SK-N-SH (cell line): ENCODE results near the gene MAGI3. TPM values are rescaled to one million over a fixed set of nuclear protein-coding genes. Genes with fewer than 3 reads are reported as not detected.

Source experiments
- CTCF ChIA-PET: fragments of 300-600, 350-600 bp; formaldehyde crosslinking; extraction: SDS; loops from one replicate; lab custom pipeline; 2021; lab: Yijun Ruan, JAX
- POLR2A ChIA-PET: fragments of 350-600 bp; sonication (Branson Sonifier 250); formaldehyde crosslinking; extraction: SDS; loops from one replicate; lab custom pipeline; 2020; ENCODE audit warnings: antibody characterized with exemption, inconsistent platforms; lab: Yijun Ruan, JAX
- DNase-seq: peaks from one replicate; pipeline ENCODE4 v3.0.0; 2012
- H2AFZ ChIP-seq: fragments of 200-600 bp; sonication (generic); 2 replicates; pipeline ENCODE4 v1.8.1; 2016; ENCODE audit warnings: antibody characterized with exemption, mild to moderate bottlenecking, low read depth
- H3F3A ChIP-seq: fragments of 200-600 bp; sonication (generic); replicated peaks from 2 replicates; pipeline ENCODE3; 2016; ENCODE audit warnings: antibody characterized with exemption, mild to moderate bottlenecking; ENCODE audit not compliant: insufficient read depth
- H3K27ac ChIP-seq, 2 experiments: fragments of 200-500 bp in 1 of 2; fragments of 200-600 bp in 1 of 2; sonication (Bioruptor generic) in 1 of 2; sonication (generic), shearing (Covaris generic) in 1 of 2; 2 replicates each; pipeline versions ENCODE4 v1.5.1 to v1.6.1; 2014 to 2016; ENCODE audit warnings: low read depth in 2 of 2, inconsistent platforms in 1 of 2, low read length in 1 of 2, mild to moderate bottlenecking in 1 of 2, mixed read lengths in 1 of 2
- H3K27me3 ChIP-seq: fragments of 200-600 bp; sonication (generic), shearing (Covaris generic); 2 replicates; pipeline ENCODE4 v1.6.1; 2016; ENCODE audit warnings: mixed run types; ENCODE audit not compliant: insufficient read depth
- H3K36me3 ChIP-seq, 2 experiments: fragments of 200-500 bp in 1 of 2; fragments of 200-600 bp in 1 of 2; sonication (Bioruptor generic) in 1 of 2; sonication (generic) in 1 of 2; replicated peaks in 1 of 2; 2 replicates each; pipeline versions ENCODE3 to v1.5.1; 2014 to 2016; ENCODE audit warnings: low read length in 1 of 2, mild to moderate bottlenecking in 1 of 2; ENCODE audit not compliant: insufficient read depth in 2 of 2, control insufficient read depth in 1 of 2
- H3K4me1 ChIP-seq, 2 experiments: fragments of 200-500 bp in 1 of 2; fragments of 200-600 bp in 1 of 2; sonication (Bioruptor generic) in 1 of 2; sonication (generic), shearing (Covaris generic) in 1 of 2; 2 replicates each; pipeline versions ENCODE4 v1.5.1 to v1.6.1; 2014 to 2016; ENCODE audit warnings: low read depth in 1 of 2, low read length in 1 of 2, mixed run types in 1 of 2; ENCODE audit not compliant: insufficient read depth in 2 of 2, control insufficient read depth in 1 of 2
- H3K4me2 ChIP-seq: fragments of 200-600 bp; sonication (generic), shearing (Covaris generic); 2 replicates; pipeline ENCODE4 v1.6.1; 2017; ENCODE audit warnings: mixed run types
- H3K4me3 ChIP-seq, 2 experiments: fragments of 200-500 bp in 1 of 2; fragments of 200-600 bp in 1 of 2; sonication (Bioruptor generic) in 1 of 2; sonication (generic), shearing (Covaris generic) in 1 of 2; 2 replicates each; pipeline versions ENCODE4 v1.5.1 to v1.8.1; 2014 to 2016; ENCODE audit warnings: low read depth in 2 of 2, inconsistent platforms in 1 of 2, low read length in 1 of 2, mild to moderate bottlenecking in 1 of 2, mixed read lengths in 1 of 2, moderate library complexity in 1 of 2
- H3K79me2 ChIP-seq: fragments of 200-600 bp; sonication (generic); 2 replicates; pipeline ENCODE4 v1.8.1; 2017; ENCODE audit warnings: mild to moderate bottlenecking; ENCODE audit not compliant: insufficient read depth
- H3K9ac ChIP-seq: fragments of 200-600 bp; sonication (generic); 2 replicates; pipeline ENCODE4 v1.6.1; 2017; ENCODE audit warnings: mixed run types
- H3K9me2 ChIP-seq: fragments of 200-600 bp; sonication (generic); 2 replicates; pipeline ENCODE4 v1.6.1; 2017; ENCODE audit warnings: mixed run types
- H3K9me3 ChIP-seq: fragments of 200-600 bp; sonication (generic); 2 replicates; pipeline ENCODE4 v1.6.1; 2017; ENCODE audit warnings: mixed run types, mild to moderate bottlenecking, moderate library complexity
- H4K20me1 ChIP-seq: fragments of 200-600 bp; sonication (generic); 2 replicates; pipeline ENCODE4 v1.6.1; 2017; ENCODE audit warnings: mild to moderate bottlenecking, mixed run types; ENCODE audit not compliant: insufficient read depth
- EP300 ChIP-seq, 2 experiments: IDR thresholded peaks; 2 replicates each; pipeline versions ENCODE4 v1.4.0 to v1.6.1; 2012; ENCODE audit warnings: borderline replicate concordance in 1 of 2, low read depth in 1 of 2, low read length in 1 of 2
- FOXM1 ChIP-seq: IDR thresholded peaks from 2 replicates; pipeline ENCODE4 v1.4.0; 2012; ENCODE audit warnings: low read depth, mild to moderate bottlenecking
- GATA2 ChIP-seq: sonication (generic); formaldehyde crosslinking; IDR thresholded peaks from 2 replicates; pipeline ENCODE4 v1.5.0; 2020; ENCODE audit warnings: mild to moderate bottlenecking, missing genetic modification reagents
- NFIC ChIP-seq: IDR thresholded peaks from 2 replicates; pipeline ENCODE4 v1.4.0; 2012; ENCODE audit warnings: borderline replicate concordance
- PBX3 ChIP-seq: IDR thresholded peaks from 2 replicates; pipeline ENCODE4; 2012
- TCF12 ChIP-seq: IDR thresholded peaks from 2 replicates; pipeline ENCODE4 v1.4.0; 2012
- USF1 ChIP-seq: IDR thresholded peaks from 2 replicates; pipeline ENCODE4 v1.4.0; 2012; ENCODE audit warnings: low read depth, borderline replicate concordance
- WGBS: methylation state at CpG from one replicate; pipeline ENCODE4 v1.1.6; 2017; ENCODE audit warnings: low lambda C conversion rate; 5-methylcytosine and 5-hydroxymethylcytosine counted together
- polyA plus RNA-seq, 3 experiments: library from polyadenylated mRNA; depleted of rRNA; stranded (reverse); fragments of >200 nt; gene quantifications; 2 replicates each; pipeline ENCODE4 v1.2.3, GENCODE V29; 2012
- TF ChIP-seq, protein P1 (sequence below): IDR thresholded peaks from 2 replicates; pipeline ENCODE4 v1.6.1; 2012; ENCODE audit warnings: mild to moderate bottlenecking, low read depth, low read length, moderate library complexity

Gene MAGI3
- polyA plus RNA-seq, 1 of the 3 experiments (the other 2 are of a cell fraction) = 2.9 TPM

DNA sequence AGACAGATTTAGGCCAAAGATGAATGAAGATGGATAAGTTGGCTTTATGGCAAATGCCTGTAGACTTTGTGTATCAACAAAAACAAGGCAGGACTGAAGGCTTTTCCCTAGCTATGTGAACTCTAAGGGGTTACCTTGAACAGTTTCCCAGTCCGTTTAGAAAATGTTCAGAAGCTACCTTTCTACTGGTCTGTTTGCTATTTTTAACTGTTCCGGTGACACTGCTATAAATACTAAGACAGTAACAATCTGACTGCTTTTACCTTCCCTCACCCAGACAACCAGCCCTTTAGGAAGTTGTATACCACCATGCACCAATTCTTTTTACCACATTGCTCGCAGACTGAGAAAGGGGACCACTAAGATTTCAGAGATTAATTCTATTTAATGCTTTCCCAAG lies 266.8 kb downstream of the MAGI3 start:
- Histone ChIP-seq H3K27me3 (no peaks in the 10 kb centered on the region), H3K9me3 (no peaks in the 10 kb centered on the region), H3K9ac (no peak overlapping the region), H3F3A (peaks cover 5% of the 10 kb centered on the region), H2AFZ (no peak overlapping the region), H3K36me3 (peaks cover 16 to 47% of the 10 kb centered on the region in 2 experiments), H3K27ac (peak overlapping the region; percentile 0 to 44; a peak in 3 of 4 replicates), H3K4me2 (no peak overlapping the region), H4K20me1 (no peaks in the 10 kb centered on the region), H3K79me2 (no peaks in the 10 kb centered on the region), H3K4me3 (no peak overlapping the region), H3K4me1 (peaks cover 0 to 16% of the 10 kb centered on the region in 2 experiments; a peak in 2 of 4 replicates), H3K9me2 (no peaks in the 10 kb centered on the region)
- POLR2A ChIA-PET = no interaction called here
- DNase-seq = no peak
- CTCF ChIA-PET = interaction anchor here (1.3 to 1.8 kb wide), 2 partner anchors 19 to 522 kb away, joined by 3 read pairs; no protein-coding TSS in a partner anchor
- TF ChIP-seq USF1 (no peak), FOXM1 (no peak)
- 91% methylated on average over 3 of the region's 3 CpGs for WGBS

DNA sequence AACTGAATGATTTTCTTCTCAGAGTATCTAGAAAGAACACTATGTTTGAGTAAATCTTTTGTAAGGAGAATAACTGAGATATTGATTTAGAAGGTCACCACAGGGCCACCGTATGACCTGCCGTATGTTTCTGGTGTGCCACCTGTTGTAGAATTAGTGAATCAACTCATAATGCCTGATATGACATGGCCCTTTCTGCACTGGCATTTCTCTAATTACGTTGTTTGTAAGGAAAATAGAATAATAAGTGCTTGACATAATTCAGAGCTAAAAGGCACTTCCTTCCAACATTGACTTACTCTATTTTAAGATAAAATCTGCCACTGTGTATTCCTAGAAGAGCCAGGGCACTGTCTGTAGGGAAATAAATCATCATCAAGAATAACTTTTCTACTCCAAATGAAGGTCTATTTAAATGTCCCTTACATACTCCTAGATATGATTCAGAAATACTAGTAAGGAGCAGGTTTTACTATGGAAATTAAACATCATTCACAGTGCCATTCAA lies 267.3 kb downstream of the MAGI3 start:
- Histone ChIP-seq H2AFZ (no peak overlapping the region), H3F3A (peaks cover 6% of the 10 kb centered on the region), H3K9ac (no peak overlapping the region), H3K9me2 (no peaks in the 10 kb centered on the region), H3K4me1 (peaks cover 0 to 16% of the 10 kb centered on the region in 2 experiments; a peak in 2 of 4 replicates), H3K4me3 (no peak overlapping the region), H4K20me1 (no peaks in the 10 kb centered on the region), H3K27me3 (no peaks in the 10 kb centered on the region), H3K79me2 (no peaks in the 10 kb centered on the region), H3K36me3 (peaks cover 16 to 42% of the 10 kb centered on the region in 2 experiments), H3K9me3 (no peaks in the 10 kb centered on the region), H3K4me2 (no peak overlapping the region), H3K27ac (peak overlapping the region; percentile 18 to 64; a peak in 3 of 4 replicates)
- ChIA-PET CTCF (interaction anchor here (1.3 to 1.8 kb wide), 2 partner anchors 19 to 522 kb away, joined by 3 read pairs; no protein-coding TSS in a partner anchor), POLR2A (no interaction called here)
- TF ChIP-seq NFIC = no peak
- peak; percentile 35; the same call in 1 of the 2 replicates for TF ChIP-seq PBX3
- no peak for TF ChIP-seq FOXM1
- TF ChIP-seq EP300 (IDR thresholded peaks at IDR 0.05; ENCODE audit: borderline replicate concordance in 1 of 2, low read depth in 1 of 2, low read length in 1 of 2) = no peak
- no peak for TF ChIP-seq GATA2 (CRISPR knock-in tag)
- TF ChIP-seq, protein P1, sequence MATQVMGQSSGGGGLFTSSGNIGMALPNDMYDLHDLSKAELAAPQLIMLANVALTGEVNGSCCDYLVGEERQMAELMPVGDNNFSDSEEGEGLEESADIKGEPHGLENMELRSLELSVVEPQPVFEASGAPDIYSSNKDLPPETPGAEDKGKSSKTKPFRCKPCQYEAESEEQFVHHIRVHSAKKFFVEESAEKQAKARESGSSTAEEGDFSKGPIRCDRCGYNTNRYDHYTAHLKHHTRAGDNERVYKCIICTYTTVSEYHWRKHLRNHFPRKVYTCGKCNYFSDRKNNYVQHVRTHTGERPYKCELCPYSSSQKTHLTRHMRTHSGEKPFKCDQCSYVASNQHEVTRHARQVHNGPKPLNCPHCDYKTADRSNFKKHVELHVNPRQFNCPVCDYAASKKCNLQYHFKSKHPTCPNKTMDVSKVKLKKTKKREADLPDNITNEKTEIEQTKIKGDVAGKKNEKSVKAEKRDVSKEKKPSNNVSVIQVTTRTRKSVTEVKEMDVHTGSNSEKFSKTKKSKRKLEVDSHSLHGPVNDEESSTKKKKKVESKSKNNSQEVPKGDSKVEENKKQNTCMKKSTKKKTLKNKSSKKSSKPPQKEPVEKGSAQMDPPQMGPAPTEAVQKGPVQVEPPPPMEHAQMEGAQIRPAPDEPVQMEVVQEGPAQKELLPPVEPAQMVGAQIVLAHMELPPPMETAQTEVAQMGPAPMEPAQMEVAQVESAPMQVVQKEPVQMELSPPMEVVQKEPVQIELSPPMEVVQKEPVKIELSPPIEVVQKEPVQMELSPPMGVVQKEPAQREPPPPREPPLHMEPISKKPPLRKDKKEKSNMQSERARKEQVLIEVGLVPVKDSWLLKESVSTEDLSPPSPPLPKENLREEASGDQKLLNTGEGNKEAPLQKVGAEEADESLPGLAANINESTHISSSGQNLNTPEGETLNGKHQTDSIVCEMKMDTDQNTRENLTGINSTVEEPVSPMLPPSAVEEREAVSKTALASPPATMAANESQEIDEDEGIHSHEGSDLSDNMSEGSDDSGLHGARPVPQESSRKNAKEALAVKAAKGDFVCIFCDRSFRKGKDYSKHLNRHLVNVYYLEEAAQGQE = no peak
- 0 out of 2 replicates have a peak, but pooled peaks have one; percentile 5 for TF ChIP-seq TCF12
- WGBS = 68% methylated on average over 3 of the region's 3 CpGs
- DNase-seq = no peak
